HepG2 (cell line): ENCODE data around the gene TLE7. TPM values are rescaled to one million over a fixed set of nuclear protein-coding genes. Genes with fewer than 3 reads are reported as not detected.

Source experiments
- ATAC-seq: fragments of 200-7000 bp; cut with Tn5 transposase; 3 replicates; pipeline ENCODE4 v1.9.1; 2020; ENCODE audit warnings: mild to moderate bottlenecking, moderate library complexity
- BruUV-seq: library from RNA; stranded (reverse); fragments of 400-500 nt; replicated peaks from 2 replicates; lab custom pipeline; 2021; lab: Mats Ljungman, UMichigan
- CTCF ChIA-PET: fragments of 300-600 bp; formaldehyde crosslinking; extraction: SDS; loops from one replicate; lab custom pipeline; 2021; ENCODE audit warnings: low total read pairs, inconsistent platforms, low intra/inter-chr PET ratio; lab: Yijun Ruan, JAX
- POLR2A ChIA-PET: fragments of 350-600 bp; sonication (Branson Sonifier 250); formaldehyde crosslinking; loops from one replicate; lab custom pipeline; 2020; ENCODE audit warnings: antibody characterized with exemption, inconsistent platforms; lab: Yijun Ruan, JAX
- DNase-seq: peaks from one replicate; pipeline ENCODE4 v3.0.0-alpha.2; 2015; ENCODE audit warnings: low spot score
- FAIRE-seq: peaks from 3 replicates; lab custom pipeline; 2011; peaks lifted over from hg19 to GRCh38; lab: Jason Lieb, UNC
- H2AFZ ChIP-seq: one replicate; pipeline ENCODE4 v1.6.1; 2011; ENCODE audit warnings: low read length, inconsistent platforms
- H3K27ac ChIP-seq: fragments of 300-600 bp; 3 replicates; pipeline ENCODE4 v1.8.0; 2011; ENCODE audit warnings: mixed run types, mild to moderate bottlenecking, mixed read lengths, low read length, inconsistent platforms; ENCODE audit not compliant: insufficient read depth; ENCODE audit errors: extremely low read length
- H3K27me3 ChIP-seq, 2 experiments: fragments of 200-600 bp in 1 of 2; 2 replicates in 1 of 2; 3 replicates in 1 of 2; pipeline versions ENCODE4 v1.6.0 to v1.8.0; 2011; ENCODE audit warnings: low read length in 2 of 2, mild to moderate bottlenecking in 2 of 2, moderate library complexity in 2 of 2, inconsistent platforms in 1 of 2; ENCODE audit not compliant: insufficient read depth in 2 of 2, control insufficient read depth in 1 of 2
- H3K36me3 ChIP-seq, 2 experiments: fragments of 200-600 bp in 1 of 2; replicated peaks in 1 of 2; 2 replicates in 1 of 2; 3 replicates in 1 of 2; pipeline versions ENCODE4 v1.5.1 to v1.8.0; 2011; ENCODE audit warnings: low read length in 2 of 2, inconsistent platforms in 1 of 2; ENCODE audit not compliant: insufficient read depth in 2 of 2, control insufficient read depth in 1 of 2
- H3K4me1 ChIP-seq: 2 replicates; pipeline ENCODE4 v1.5.1; 2012; ENCODE audit warnings: low read length, inconsistent platforms; ENCODE audit not compliant: insufficient read depth
- H3K4me2 ChIP-seq: 2 replicates; pipeline ENCODE4 v1.6.0; 2011; ENCODE audit warnings: low read depth, low read length, inconsistent platforms
- H3K4me3 ChIP-seq, 3 experiments: fragments of 200-600 bp in 1 of 3; sonication (generic), shearing (Covaris generic) in 1 of 3; replicated peaks in 1 of 3; 2 replicates each; pipeline ENCODE4 v1.5.1; 2011 to 2016; ENCODE audit warnings: low read length in 3 of 3, inconsistent platforms in 2 of 3, low read depth in 2 of 3, mild to moderate bottlenecking in 2 of 3, control low read depth in 1 of 3, mixed read lengths in 1 of 3; ENCODE audit not compliant: insufficient read depth in 1 of 3
- H3K79me2 ChIP-seq: one replicate; pipeline ENCODE4 v1.6.1; 2011; ENCODE audit warnings: low read length, inconsistent platforms; ENCODE audit not compliant: insufficient read depth
- H3K9ac ChIP-seq: 2 replicates; pipeline ENCODE4 v1.6.0; 2011; ENCODE audit warnings: mild to moderate bottlenecking, low read depth, low read length, inconsistent platforms; ENCODE audit not compliant: insufficient read depth
- H3K9me3 ChIP-seq: 2 replicates; pipeline ENCODE4 v1.5.1; 2012; ENCODE audit warnings: mild to moderate bottlenecking, low read length
- H4K20me1 ChIP-seq: 2 replicates; pipeline ENCODE4 v1.6.0; 2011; ENCODE audit warnings: inconsistent platforms, mild to moderate bottlenecking, low read length, moderate library complexity; ENCODE audit not compliant: insufficient read depth
- BCL6 ChIP-seq: IDR thresholded peaks from 2 replicates; pipeline ENCODE4 v1.6.1; 2016; ENCODE audit warnings: missing genetic modification reagents, missing compliant biosample characterization
- CTCF ChIP-seq: sonication (generic); formaldehyde crosslinking; IDR thresholded peaks from 2 replicates; pipeline ENCODE4 v1.5.0; 2020; ENCODE audit warnings: mild to moderate bottlenecking, missing genetic modification reagents, moderate library complexity
- NFATC3 ChIP-seq: sonication (generic); formaldehyde crosslinking; IDR thresholded peaks from 2 replicates; pipeline ENCODE4 v1.5.1; 2020; ENCODE audit warnings: mild to moderate bottlenecking, missing genetic modification reagents
- PHF5A ChIP-seq: IDR thresholded peaks from one replicate; pipeline ENCODE4 v1.6.1; 2018; ENCODE audit warnings: low read depth, missing genetic modification reagents; ENCODE audit not compliant: unreplicated experiment
- POGK ChIP-seq: sonication (generic); formaldehyde crosslinking; conservative IDR thresholded peaks from 2 replicates; pipeline ENCODE4 v1.8.0; 2022; ENCODE audit warnings: mild to moderate bottlenecking, moderate library complexity, missing genetic modification reagents
- RAD21 ChIP-seq: fragments of 450-650 bp; formaldehyde crosslinking; IDR thresholded peaks from 2 replicates; pipeline ENCODE4 v1.5.0; 2020; ENCODE audit warnings: mild to moderate bottlenecking
- SMC3 ChIP-seq: IDR thresholded peaks from 2 replicates; pipeline ENCODE4 v1.6.1; 2011; ENCODE audit warnings: low read length, improper control_type of control experiment
- STAG1 ChIP-seq: sonication (generic); formaldehyde crosslinking; IDR thresholded peaks from 2 replicates; pipeline ENCODE4 v1.4.0; 2020; ENCODE audit warnings: missing genetic modification reagents
- TEAD3 ChIP-seq: optimal IDR thresholded peaks from 2 replicates; pipeline ENCODE3; 2016; ENCODE audit warnings: borderline replicate concordance
- TP53 ChIP-seq: sonication (generic); formaldehyde crosslinking; conservative IDR thresholded peaks from 2 replicates; pipeline ENCODE4 v1.4.0; 2020; ENCODE audit warnings: missing genetic modification reagents
- XRCC5 ChIP-seq: fragments of 200-400 bp; formaldehyde crosslinking; optimal IDR thresholded peaks from 2 replicates; pipeline ENCODE3; 2017; ENCODE audit warnings: mild to moderate bottlenecking, low read length
- ZNF343 ChIP-seq: sonication (generic); formaldehyde crosslinking; IDR thresholded peaks from 2 replicates; pipeline ENCODE4 v1.4.0; 2020; ENCODE audit warnings: mild to moderate bottlenecking, missing genetic modification reagents
- ZNF574 ChIP-seq: sonication (generic); formaldehyde crosslinking; IDR thresholded peaks from 2 replicates; pipeline ENCODE4 v1.4.0; 2020; ENCODE audit warnings: missing genetic modification reagents
- WGBS: methylation state at CpG from one replicate; pipeline ENCODE4 v1.1.6; 2017; ENCODE audit warnings: low lambda C conversion rate; 5-methylcytosine and 5-hydroxymethylcytosine counted together
- in situ Hi-C: cut with HindIII; loops from 2 replicates; pipeline ENCODE4 v1.10.0; 2017; ENCODE audit warnings: low pct_unique_long_range_greater_than_20kb; ENCODE audit not compliant: extremely low pct_ligation_motif_present
- intact Hi-C: fragments of 100-400 bp; cut with micrococcal nuclease; formaldehyde crosslinking; loops from one replicate; pipeline ENCODE4 v1.10.0; 2022; ENCODE audit not compliant: unreplicated experiment
- polyA plus RNA-seq, 8 experiments: library from polyadenylated mRNA; depleted of rRNA in 3 of 8; stranded (reverse) in 7 of 8; unstranded in 1 of 8; fragments of >200 nt; fragmentation: Illumina TruSeq in 4 of 8; extraction: Trizol in 4 of 8; gene quantifications; 2 replicates each; pipeline versions ENCODE4 v1.2.1 to v1.2.3, GENCODE V29; 2011 to 2016; ENCODE audit warnings: low read depth in 4 of 8, missing spikeins in 1 of 8, mixed read lengths in 1 of 8; ENCODE audit not compliant: insufficient read depth in 1 of 8
- total RNA-seq, 5 experiments: library from RNA; depleted of rRNA; stranded (reverse); fragments of >200 nt; fragmentation: Illumina TruSeq; extraction: Trizol; gene quantifications; 2 replicates each; pipeline ENCODE4 v1.2.3, GENCODE V29; 2016; ENCODE audit warnings: low read depth in 1 of 5

The TLE7 gene
- total and polyA plus RNA-seq, 2 of the 13 experiments (the other 11 are each of a cell fraction or from before 2014, with no cell fraction given), result not detected

- CTCF ChIA-PET, result no interaction called here
- FAIRE-seq (no peak), ATAC-seq (no peak), DNase-seq (no peak)
- Histone ChIP-seq H3K4me1 (peaks cover 24% of the 10 kb centered on the region), H4K20me1 (no peaks in the 10 kb centered on the region), H3K36me3 (peaks cover 8 to 28% of the 10 kb centered on the region in 2 experiments), H3K79me2 (peaks cover 3% of the 10 kb centered on the region), H3K27me3 (no peaks in the 10 kb centered on the region; a peak in 1 of 5 replicates), H3K9ac (no peak overlapping the region), H3K4me3 (no peak overlapping the region), H2AFZ (no peak overlapping the region), H3K9me3 (no peaks in the 10 kb centered on the region), H3K27ac (no peak overlapping the region), H3K4me2 (no peak overlapping the region)
- POLR2A ChIA-PET, result no interaction called here
- TF ChIP-seq ZNF343 (CRISPR knock-in tag) (no peak), POGK (no peak), TP53 (no peak), PHF5A (CRISPR knock-in tag) (no peak)
- BruUV-seq, result no TSS peak
- WGBS, result 95% methylated on average over 2 of the region's 2 CpGs
- intact Hi-C loops, result no loop called here
- in situ Hi-C loops, result loop anchor here (10.0 kb wide), 1 partner anchor 124 kb away; no protein-coding TSS in a partner anchor
Observed at GRCh38 chr16:71480956-71481355, 39.1 kb upstream of the TLE7 start.

GRCh38 chr16:71479420-71479819, 37.6 kb upstream of the TLE7 start:
- ChIA-PET CTCF (interaction anchor here (1.6 to 1.7 kb wide), 3 partner anchors 21 to 166 kb away, joined by 5 to 10 read pairs (median 10); no protein-coding TSS in a partner anchor), POLR2A (interaction anchor here (1.6 kb wide), 1 partner anchor 17 kb away, joined by 8 read pairs; the partner anchor contains the start of gene ZNF23)
- no peaks in the 10 kb centered on the region for H3K9me3 ChIP-seq
- in situ Hi-C loops, result no loop called here
- no peak overlapping the region for H3K27ac ChIP-seq
- H2AFZ ChIP-seq, result no peak overlapping the region
- no TSS peak for BruUV-seq
- H3K4me3 ChIP-seq, result no peak overlapping the region
- H4K20me1 ChIP-seq, result no peaks in the 10 kb centered on the region
- peaks cover 3% of the 10 kb centered on the region for H3K79me2 ChIP-seq
- ATAC-seq, result peak; percentile 86
- 57% methylated on average over 3 of the region's 3 CpGs for WGBS
- peaks cover 9 to 30% of the 10 kb centered on the region in 2 experiments for H3K36me3 ChIP-seq
- H3K27me3 ChIP-seq, result no peaks in the 10 kb centered on the region; a peak in 1 of 5 replicates
- H3K9ac ChIP-seq, result no peak overlapping the region
- H3K4me2 ChIP-seq, result no peak overlapping the region
- intact Hi-C loops, result loop anchor here (1.0 kb wide), 1 partner anchor 132 kb away; no protein-coding TSS in a partner anchor
- FAIRE-seq, result peak; percentile 77
- peak; percentile 55 for DNase-seq
- peaks cover 18% of the 10 kb centered on the region for H3K4me1 ChIP-seq
- TF ChIP-seq STAG1 (CRISPR knock-in tag), result peak; percentile 63
- TF ChIP-seq TEAD3 (CRISPR knock-in tag), result peak; percentile 11
- TF ChIP-seq CTCF, result peak; percentile 70
- peak; percentile 66 for TF ChIP-seq ZNF574 (CRISPR knock-in tag)
- TF ChIP-seq BCL6 (CRISPR knock-in tag), result peak; percentile 91
- TF ChIP-seq SMC3, result peak; percentile 77
- peak; percentile 53; the same call in 1 of the 2 replicates for TF ChIP-seq RAD21 (CRISPR knock-in tag)
- TF ChIP-seq NFATC3 (CRISPR knock-in tag), result no peak
- TF ChIP-seq XRCC5, result peak; percentile 60
